ENCODE results near the gene XPA. TPM values are rescaled to one million over a fixed set of nuclear protein-coding genes. Genes with fewer than 3 reads are reported as not detected.

XPA gene
- total and polyA plus RNA-seq, 2 of the 13 experiments (the other 11 are each of a cell fraction or from before 2014, with no cell fraction given), result 2.3 to 15.2 TPM

- TF ChIP-seq ZBED4 (CRISPR knock-in tag; IDR thresholded peaks at IDR 0.05; ENCODE audit: borderline replicate concordance), result 0 out of 2 replicates have a peak, but pooled peaks have one; percentile 15
- TF ChIP-seq HNF1B (CRISPR knock-in tag; IDR thresholded peaks at IDR 0.05), result no peak
- peak; percentile 56 for TF ChIP-seq MXD4 (CRISPR knock-in tag; IDR thresholded peaks at IDR 0.05)
- TF ChIP-seq CBX1 (IDR thresholded peaks at IDR 0.05; ENCODE audit: low read depth), result no peak
- TF ChIP-seq ZNF362 (CRISPR knock-in tag; IDR thresholded peaks at IDR 0.05; ENCODE audit: borderline replicate concordance), result no peak
- TF ChIP-seq ZNF609 (CRISPR knock-in tag; IDR thresholded peaks at IDR 0.05; ENCODE audit: borderline replicate concordance), result peak; percentile 9; the same call in 1 of the 2 replicates
- TF ChIP-seq THRA (CRISPR knock-in tag; IDR thresholded peaks at IDR 0.05; ENCODE audit: borderline replicate concordance), result no peak; the same call in 1 of the 2 replicates
- no peak; the same call in 1 of the 2 replicates for TF ChIP-seq ZSCAN29 (CRISPR knock-in tag; conservative IDR thresholded peaks at IDR 0.05)
- TF ChIP-seq HCFC1 (IDR thresholded peaks at IDR 0.05; ENCODE audit: low read depth, low read length), result peak; percentile 53
- no peak for TF ChIP-seq NR2F6 (IDR thresholded peaks at IDR 0.05)
- TF ChIP-seq NR2F6 (CRISPR knock-in tag; IDR thresholded peaks at IDR 0.05), result no peak
- no peak for TF ChIP-seq ZNF17 (CRISPR knock-in tag; IDR thresholded peaks at IDR 0.05)
- TF ChIP-seq RNF2 (conservative IDR thresholded peaks at IDR 0.05; ENCODE audit: low read depth), result peak; percentile 85
- no peak for TF ChIP-seq ZFP36 (IDR thresholded peaks at IDR 0.05; ENCODE audit: borderline replicate concordance, low read depth, low read length, partially characterized antibody)
- TF ChIP-seq POLR2AphosphoS5 (IDR thresholded peaks at IDR 0.05; ENCODE audit: low read depth, low read length), result peak; percentile 71
- TF ChIP-seq HOXA3 (CRISPR knock-in tag; IDR thresholded peaks at IDR 0.05), result peak; percentile 90
These were observed 63.9 kb downstream of the XPA start, which contains the start of the genes NCBP1 and TSTD2 (continued) for GRCh38 chr9:97632985-97633858.

All from HepG2 (cell line).